ENCODE results near the gene SNAP29.
"Not testable (repeated sequence)": the region's sequence is repeated elsewhere in the genome, so short reads cannot be mapped to it uniquely, and the experiment has no call there.

Gene SNAP29

GRCh38 chr22:20922141-20922751 lies 63.4 kb downstream of the SNAP29 start:
- H3K4me3 ChIP-seq (ENCODE audit: low read depth, low read length) = no peak overlapping the region
- no peak for DNase-seq (ENCODE audit: low read depth)
- TF ChIP-seq CTCF (IDR thresholded peaks at IDR 0.05; ENCODE audit: control insufficient read depth, extremely low read depth, insufficient read depth) = no peak

DNA sequence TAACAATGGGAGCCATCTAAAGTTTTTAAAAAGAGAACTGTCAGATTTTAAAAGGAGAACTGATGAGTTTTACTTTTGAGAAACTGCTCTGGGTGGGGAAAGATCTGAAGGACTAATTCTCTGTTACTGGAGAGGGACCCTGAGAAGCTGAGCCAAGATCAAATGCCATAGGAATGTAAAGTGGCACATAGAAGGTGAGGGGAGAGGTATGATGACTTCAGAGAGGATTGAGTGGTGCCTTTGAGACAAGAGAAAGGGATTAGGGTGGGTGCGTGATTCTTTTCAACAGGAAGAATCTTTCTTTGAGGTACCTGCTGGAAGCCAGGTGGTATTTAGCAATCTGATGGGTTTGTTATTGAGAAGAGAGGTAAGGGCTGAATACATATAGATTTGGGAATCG lies 67.4 kb downstream of the SNAP29 start:
- no peak for TF ChIP-seq CTCF (IDR thresholded peaks at IDR 0.05; ENCODE audit: control insufficient read depth, extremely low read depth, insufficient read depth)
- no peak overlapping the region for H3K4me3 ChIP-seq (ENCODE audit: low read depth, low read length)
- DNase-seq (ENCODE audit: low read depth) = no peak

DNA sequence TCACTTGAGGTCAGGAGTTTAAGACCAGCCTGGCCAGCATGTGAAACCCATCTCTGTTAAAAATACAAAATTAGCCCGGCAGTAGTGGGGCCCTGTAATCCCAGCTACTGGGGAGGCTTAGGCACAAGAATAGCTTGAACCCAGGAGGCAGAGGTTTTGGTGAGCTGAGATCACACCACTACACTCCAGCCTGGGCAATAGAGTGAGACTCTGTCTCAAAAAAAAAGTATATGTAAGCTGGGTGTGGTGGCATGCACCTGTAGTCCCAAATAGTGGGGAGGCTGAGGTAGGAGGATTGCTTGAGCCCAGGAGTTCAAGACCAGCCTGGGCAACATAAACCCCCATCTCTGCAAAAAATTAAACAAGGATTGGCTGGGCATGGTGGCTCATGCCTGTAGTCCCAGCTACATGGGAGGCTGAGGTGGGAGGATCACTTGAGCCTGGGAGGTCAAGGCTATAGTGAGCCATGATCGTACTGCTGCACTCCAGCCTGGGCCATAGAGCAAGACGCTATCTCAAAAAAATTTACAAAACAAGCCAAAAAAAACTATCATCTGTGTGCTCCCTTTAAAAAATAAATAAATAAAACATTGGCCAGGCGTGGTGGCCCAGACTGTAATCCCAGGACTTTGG lies 69.2 kb downstream of the SNAP29 start:
- H3K4me3 ChIP-seq (ENCODE audit: low read depth, low read length) = no peak overlapping the region
- DNase-seq (ENCODE audit: low read depth) = no peak
- no peak for TF ChIP-seq CTCF (IDR thresholded peaks at IDR 0.05; ENCODE audit: control insufficient read depth, extremely low read depth, insufficient read depth)

DNA sequence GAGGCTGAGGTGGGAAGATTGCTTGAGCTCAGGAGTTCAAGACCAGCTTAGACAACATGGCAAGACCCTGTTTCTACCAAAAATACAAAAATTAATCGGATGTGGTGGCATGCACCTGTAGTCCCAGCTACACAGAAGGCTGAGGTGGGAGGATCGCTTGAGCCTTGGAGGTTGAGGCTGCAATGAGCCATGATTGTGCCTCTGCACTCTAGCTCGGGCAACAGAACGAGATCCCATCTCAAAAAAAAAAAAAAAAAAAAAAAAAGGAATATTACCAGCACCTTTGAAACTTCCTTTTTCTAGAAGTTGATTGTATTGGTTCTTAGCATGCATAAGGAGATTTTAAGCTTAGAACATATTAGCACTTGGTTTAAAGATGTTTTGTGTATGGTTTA lies 69.8 kb downstream of the SNAP29 start:
- no peak overlapping the region for H3K4me3 ChIP-seq (ENCODE audit: low read depth, low read length)
- DNase-seq (ENCODE audit: low read depth) = no peak
- TF ChIP-seq CTCF (IDR thresholded peaks at IDR 0.05; ENCODE audit: control insufficient read depth, extremely low read depth, insufficient read depth) = no peak

- no peak for DNase-seq (ENCODE audit: low read depth)
- H3K4me3 ChIP-seq (ENCODE audit: low read depth, low read length) = no peak overlapping the region
- TF ChIP-seq CTCF (IDR thresholded peaks at IDR 0.05; ENCODE audit: control insufficient read depth, extremely low read depth, insufficient read depth) = no peak
Observed at GRCh38 chr22:20930004-20930403, 71.2 kb downstream of the SNAP29 start.

DNA sequence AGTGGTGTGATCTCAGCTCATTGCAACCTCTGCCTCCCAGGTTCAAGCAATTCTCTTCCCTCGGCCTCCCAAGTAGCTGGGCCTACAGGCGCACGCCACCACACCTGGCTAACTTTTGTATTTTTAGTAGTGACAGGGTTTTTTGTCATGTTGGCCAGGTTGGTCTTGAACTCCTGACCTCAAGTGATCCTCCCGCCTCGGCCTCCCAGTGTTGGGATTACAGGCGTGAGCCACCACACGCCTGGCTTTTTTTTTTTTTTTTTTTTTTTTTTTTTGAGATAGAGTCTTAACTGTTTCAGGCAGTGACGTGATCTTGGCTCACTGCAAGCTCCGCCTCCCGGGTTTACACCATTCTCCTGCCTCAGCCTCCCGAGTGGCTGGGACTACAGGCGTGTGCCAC lies 71.6 kb downstream of the SNAP29 start:
- DNase-seq (ENCODE audit: low read depth); H3K4me3 ChIP-seq (ENCODE audit: low read depth, low read length): not testable (repeated sequence)

DNA sequence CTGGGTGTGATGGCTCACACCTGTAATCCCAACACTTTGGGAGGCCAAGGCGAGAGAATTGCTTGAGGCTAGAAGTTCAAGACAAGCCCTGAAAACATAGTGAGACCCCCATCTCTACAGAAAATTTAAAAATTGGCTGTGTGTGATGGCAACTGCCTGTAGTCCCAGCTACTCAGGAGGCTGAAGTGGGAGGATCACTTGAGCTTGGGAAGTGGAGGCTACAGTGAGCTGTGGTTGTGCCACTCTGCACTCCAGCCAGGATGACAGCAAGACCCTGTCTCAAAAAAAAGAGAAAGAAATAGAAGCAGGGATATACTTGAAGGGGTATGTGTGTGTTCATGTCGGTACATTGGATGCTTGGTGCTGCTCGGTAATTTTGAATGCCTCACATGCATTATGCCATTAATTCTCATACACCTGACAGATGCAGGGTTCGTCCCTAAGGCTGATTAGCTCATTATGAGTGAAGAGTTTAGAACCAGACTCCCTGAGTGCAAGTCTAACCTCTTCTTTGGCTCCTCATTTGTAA lies 72.4 kb downstream of the SNAP29 start:
- no peak for DNase-seq (ENCODE audit: low read depth)
- no peak overlapping the region for H3K4me3 ChIP-seq (ENCODE audit: low read depth, low read length)
- no peak for TF ChIP-seq CTCF (IDR thresholded peaks at IDR 0.05; ENCODE audit: control insufficient read depth, extremely low read depth, insufficient read depth)
